Glomerular endothelial cell (primary cell): ENCODE measurements around the gene CDK5RAP1. TPM values are rescaled to one million over a fixed set of nuclear protein-coding genes. Genes with fewer than 3 reads are reported as not detected.

Experiments used
- DNase-seq: peaks from one replicate; pipeline ENCODE4 v3.0.0-alpha.2; 2011; ENCODE audit warnings: low read depth, low spot score; ENCODE audit errors: extremely low read depth
- total RNA-seq: library from RNA; depleted of rRNA; stranded (reverse); fragments of >200 nt; gene quantifications from 2 replicates; pipeline ENCODE4 v1.2.3, GENCODE V29; 2015

Gene CDK5RAP1
- total RNA-seq, 1 donor from 2014 or later: 28.8 TPM

GRCh38 chr20:33337119-33337518 is 64.2 kb downstream of the CDK5RAP1 start:
- DNase-seq: no peak

- no peak for DNase-seq
These were observed 64.9 kb downstream of the CDK5RAP1 start for GRCh38 chr20:33336375-33336774.

- DNase-seq: no peak
These were observed 67.2 kb downstream of the CDK5RAP1 start for GRCh38 chr20:33334111-33334510.

GRCh38 chr20:33333616-33334015 is 67.7 kb downstream of the CDK5RAP1 start:
- no peak for DNase-seq

GRCh38 chr20:33332905-33333456 is 68.3 kb downstream of the CDK5RAP1 start:
- no peak for DNase-seq

GRCh38 chr20:33328157-33329137 is 72.9 kb downstream of the CDK5RAP1 start:
- DNase-seq: no peak

- no peak for DNase-seq
These were observed 76.0 kb downstream of the CDK5RAP1 start for GRCh38 chr20:33325350-33325749.

GRCh38 chr20:33323236-33323635 is 78.1 kb downstream of the CDK5RAP1 start:
- no peak for DNase-seq

- DNase-seq: no peak
These were observed 78.9 kb downstream of the CDK5RAP1 start for GRCh38 chr20:33322456-33322855.

- DNase-seq: no peak
These were observed 81.3 kb downstream of the CDK5RAP1 start for GRCh38 chr20:33320006-33320405.

GRCh38 chr20:33318096-33318429 is 83.3 kb downstream of the CDK5RAP1 start:
- DNase-seq: no peak

- DNase-seq: no peak
These were observed 83.8 kb downstream of the CDK5RAP1 start for GRCh38 chr20:33317424-33318095.

GRCh38 chr20:33316958-33317357 is 84.4 kb downstream of the CDK5RAP1 start:
- DNase-seq: no peak

- no peak for DNase-seq
These were observed 85.0 kb downstream of the CDK5RAP1 start for GRCh38 chr20:33316343-33316742.

- DNase-seq: no peak
These were observed 87.5 kb downstream of the CDK5RAP1 start for GRCh38 chr20:33313686-33314314.

GRCh38 chr20:33312583-33312982 is 88.7 kb downstream of the CDK5RAP1 start:
- no peak for DNase-seq

GRCh38 chr20:33311996-33312395 is 89.3 kb downstream of the CDK5RAP1 start:
- no peak for DNase-seq

GRCh38 chr20:33311011-33311410 is 90.3 kb downstream of the CDK5RAP1 start:
- no peak for DNase-seq

- no peak for DNase-seq
These were observed 90.9 kb downstream of the CDK5RAP1 start for GRCh38 chr20:33310327-33310899.

- DNase-seq: no peak
These were observed 91.7 kb downstream of the CDK5RAP1 start for GRCh38 chr20:33309631-33310030.
